ENCODE results near the gene KCNQ1.
"Not testable (repeated sequence)": the region's sequence is repeated elsewhere in the genome, so short reads cannot be mapped to it uniquely, and the experiment has no call there.

Gene KCNQ1

DNA sequence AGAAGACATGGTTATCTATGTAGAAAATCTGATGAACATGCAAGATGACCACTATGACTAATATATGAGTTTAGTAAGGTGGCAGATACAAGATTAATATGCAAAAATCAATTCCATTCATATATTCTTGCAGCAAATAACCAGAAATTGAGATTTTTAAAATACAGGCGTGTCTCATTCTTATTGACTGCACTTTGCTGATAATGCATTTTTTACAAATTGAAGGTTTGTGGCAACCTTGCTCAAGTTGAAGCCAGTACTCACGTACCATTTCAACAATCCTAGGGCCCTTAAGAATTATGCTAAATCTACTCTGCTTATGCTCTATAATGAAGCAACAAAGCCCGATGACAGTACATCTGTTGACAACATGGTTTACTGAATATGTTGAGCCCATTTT, 150.4 kb downstream of the KCNQ1 start:
- no peak for DNase-seq

DNA sequence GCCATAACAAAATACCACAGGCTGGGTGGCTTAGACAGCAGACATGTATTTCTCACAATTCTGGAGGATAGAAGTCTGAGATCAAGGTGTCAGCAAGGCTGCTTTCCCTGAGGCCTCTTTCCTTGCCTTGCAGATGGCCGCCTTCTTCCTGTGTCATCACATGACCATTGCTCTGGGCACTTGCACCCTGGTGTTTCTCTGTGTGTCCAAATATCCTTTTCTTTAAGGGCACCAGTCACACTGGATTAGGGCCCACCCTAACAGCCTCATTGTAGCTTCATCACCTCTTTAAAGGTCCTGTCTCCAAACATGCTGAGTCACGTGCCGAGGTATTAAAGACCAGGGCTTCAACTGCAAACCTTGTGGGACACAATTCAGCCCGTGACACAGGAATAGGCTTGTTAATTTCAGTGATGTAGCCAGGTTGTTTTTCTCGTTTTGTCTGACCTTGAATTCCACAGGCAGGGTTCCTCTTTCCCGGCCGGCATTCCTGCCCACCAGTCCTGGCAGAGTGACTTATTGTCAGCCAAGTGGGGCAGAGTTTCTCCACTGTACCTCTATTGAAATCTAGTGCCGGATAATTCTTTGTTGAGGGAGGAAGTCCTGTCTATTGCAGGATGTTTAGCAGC, 154.9 kb downstream of the KCNQ1 start:
- DNase-seq: no peak

- no peak for DNase-seq
These were observed 164.5 kb downstream of the KCNQ1 start for GRCh38 chr11:2609345-2609744.

DNA sequence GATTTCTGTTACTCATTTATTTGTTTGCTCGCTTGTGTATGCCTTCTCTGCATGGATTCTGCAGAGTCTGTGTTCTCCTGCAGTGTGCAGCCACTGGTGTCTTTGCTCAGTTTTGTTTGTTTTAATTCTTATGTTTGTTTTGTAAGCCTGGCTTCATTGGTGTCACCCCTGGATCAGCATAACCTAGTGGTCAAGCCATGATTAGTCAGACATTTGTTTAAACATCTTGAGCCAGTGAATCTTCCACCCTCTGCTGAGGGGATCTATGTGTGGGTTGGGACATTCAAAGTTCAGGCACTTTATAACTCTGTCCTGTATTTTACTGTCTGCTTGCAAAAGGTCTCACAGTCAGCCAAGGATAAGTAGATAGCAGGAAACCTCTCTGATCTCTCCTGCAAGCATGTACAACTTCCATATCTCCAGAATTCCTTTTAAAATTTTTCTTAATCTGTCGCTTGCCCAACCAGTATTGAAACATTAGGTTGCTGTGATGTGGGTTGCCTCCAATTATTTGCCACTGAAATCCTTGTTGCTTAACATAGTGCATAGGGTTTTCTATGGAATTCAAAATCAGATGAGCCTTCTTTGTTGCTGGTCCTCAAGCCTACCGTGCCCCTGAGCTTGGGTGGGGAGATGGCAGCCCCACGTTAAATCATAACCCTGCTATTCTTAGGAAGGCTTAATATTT, 168.2 kb downstream of the KCNQ1 start:
- no peak for DNase-seq

DNA sequence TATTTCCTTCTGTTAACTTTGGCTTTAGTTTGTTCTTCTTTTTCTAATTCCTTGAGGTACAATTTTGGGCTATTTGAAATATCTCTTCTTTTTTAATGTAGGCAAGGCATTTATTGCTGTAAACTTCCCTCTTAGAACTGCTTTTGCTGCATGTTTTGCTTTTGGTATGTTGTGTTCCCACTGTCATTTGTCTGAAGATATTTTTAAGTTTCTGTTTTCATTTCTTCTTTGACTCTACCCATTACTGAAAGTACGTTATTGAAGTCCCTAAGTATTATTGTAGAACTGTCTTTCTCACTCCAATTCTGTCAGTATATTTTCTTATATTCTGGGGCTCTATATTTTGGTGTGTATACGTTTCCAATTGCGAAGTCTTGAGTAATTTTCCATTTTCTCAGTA, 177.1 kb downstream of the KCNQ1 start:
- DNase-seq: no peak

GRCh38 chr11:2625183-2625582, 180.4 kb downstream of the KCNQ1 start:
- no peak for DNase-seq

DNA sequence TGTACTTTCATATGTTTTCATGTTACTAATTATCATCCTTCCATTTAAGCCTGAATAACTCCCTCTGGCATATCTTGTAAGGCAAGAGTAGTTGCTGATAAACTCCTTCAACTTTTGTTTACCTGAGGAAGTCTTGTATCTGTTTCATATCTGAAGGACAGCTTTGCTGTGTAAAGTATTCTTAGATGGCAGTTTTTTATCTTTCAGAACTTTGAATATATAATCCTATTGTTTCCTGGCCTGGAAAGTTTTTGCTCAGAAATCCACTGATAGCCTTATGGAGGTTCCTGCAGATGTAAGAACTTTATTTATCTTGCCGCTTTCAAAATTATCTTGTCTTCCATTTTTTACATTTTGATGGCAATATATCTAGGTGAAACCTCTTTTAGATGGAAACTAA, 185.9 kb downstream of the KCNQ1 start:
- DNase-seq: no peak

- DNase-seq: no peak
These were observed 186.4 kb downstream of the KCNQ1 start for GRCh38 chr11:2631161-2631560.

DNA sequence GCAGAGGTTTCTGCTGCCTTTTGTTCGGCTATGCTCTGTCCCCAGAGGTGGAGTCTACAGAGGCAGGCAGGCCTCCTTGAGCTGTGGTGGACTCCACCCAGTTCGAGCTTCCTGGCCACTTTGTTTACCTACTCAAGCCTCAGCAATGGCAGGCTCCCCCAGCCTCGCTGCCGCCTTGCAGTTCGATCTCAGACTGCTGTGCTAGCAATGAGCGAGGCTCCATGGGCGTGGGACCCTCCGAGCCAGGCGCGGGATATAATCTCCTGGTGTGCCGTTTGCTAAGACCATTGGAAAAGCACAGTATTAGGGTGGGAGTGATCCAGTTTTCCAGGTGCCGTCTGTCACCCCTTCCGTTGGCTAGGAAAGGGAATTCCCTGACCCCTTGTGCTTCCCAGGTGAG, 195.0 kb downstream of the KCNQ1 start:
- not testable (repeated sequence) for DNase-seq

GRCh38 chr11:2641623-2642022, 196.8 kb downstream of the KCNQ1 start:
- DNase-seq: no peak

- DNase-seq: no peak
These were observed 198.9 kb downstream of the KCNQ1 start for GRCh38 chr11:2643746-2644145.

DNA sequence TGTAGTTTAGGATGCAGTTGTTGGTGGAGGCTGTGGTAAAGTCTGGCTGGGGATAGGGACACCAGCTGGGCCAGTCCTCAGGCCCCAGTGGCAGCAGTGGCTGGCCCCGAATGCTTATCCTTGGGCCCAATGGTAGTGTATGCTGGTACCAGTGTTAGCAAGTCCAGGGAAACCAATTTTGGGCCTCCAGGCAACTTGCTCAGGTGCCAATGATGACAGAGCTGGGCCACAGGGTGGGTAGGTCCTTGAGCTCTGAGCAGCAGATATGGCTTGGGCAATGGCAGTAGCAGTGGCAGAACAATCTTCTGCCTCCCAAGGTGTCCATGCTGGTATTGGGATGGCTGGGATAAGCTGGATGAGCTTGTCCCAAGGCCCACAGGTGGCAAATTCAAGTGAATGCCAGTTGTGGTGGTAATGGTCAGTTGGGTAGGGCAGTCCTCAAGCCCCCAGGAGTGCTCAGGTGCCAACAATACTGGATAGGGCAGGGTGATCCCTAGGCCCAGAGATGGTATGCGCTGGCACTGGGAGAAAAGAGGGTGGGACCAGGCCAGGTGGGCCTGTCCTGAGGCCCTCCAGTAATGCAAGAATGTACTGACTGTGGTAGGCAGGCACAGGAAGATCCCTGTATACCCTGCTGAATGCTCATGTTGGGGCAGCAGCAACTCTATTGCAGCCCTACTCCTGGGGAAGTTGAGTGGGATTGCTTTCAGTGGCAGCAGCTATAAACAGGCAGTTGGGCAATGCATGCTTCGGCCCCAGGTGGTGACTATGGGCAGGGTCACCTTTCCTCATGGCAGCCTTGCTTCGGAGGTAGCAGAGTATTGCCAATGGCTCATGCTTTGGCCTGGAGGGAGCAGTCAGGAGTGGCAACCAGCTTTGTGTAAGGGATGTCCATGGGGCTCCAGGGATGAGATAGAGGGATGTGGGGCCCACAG, 200.3 kb downstream of the KCNQ1 start:
- DNase-seq: no peak

- no peak for DNase-seq
These were observed 200.9 kb downstream of the KCNQ1 start for GRCh38 chr11:2645779-2646118.

DNA sequence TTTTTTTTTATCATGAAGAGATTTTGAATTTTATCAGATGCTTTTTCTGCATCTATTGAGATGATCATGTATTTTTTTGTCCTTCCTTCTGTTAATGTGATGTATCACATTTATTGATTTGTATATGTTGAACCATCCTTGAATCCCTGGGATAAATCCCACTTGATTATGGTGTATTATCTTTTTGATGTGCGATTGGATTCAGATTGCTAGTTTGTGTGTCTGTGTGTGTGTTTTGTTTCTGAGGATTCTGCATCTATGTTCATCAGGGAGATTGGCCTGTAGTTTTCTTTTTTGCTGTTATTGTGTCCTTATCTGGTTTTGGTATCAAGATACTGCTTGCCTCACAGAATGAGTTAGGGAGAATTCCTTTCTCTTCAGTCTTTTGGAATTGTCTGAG, 202.4 kb downstream of the KCNQ1 start:
- no peak for DNase-seq

DNA sequence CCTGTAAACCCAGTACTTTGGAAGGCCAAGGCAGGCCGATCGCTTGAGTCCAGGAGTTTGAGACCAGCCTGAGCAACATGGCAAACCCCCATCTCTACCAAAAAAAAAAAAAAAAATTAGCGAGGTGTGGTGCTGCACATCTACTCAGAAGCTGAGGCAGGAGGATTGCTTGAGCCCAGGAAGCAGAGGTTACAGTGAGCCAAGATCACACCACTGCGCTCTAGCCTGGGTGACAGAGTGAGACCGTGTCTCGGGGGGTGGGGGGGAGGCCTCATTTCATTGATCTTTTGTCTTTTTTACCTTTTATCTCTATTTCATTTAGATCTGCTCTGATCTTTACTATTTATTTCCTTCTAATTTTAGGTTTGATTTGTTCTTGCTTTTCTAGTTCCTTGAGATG, 203.1 kb downstream of the KCNQ1 start:
- DNase-seq: no peak

GRCh38 chr11:2649400-2649799, 204.6 kb downstream of the KCNQ1 start:
- DNase-seq: no peak

GRCh38 chr11:2649848-2650247, 205.0 kb downstream of the KCNQ1 start:
- DNase-seq: no peak

GRCh38 chr11:2650343-2650867, 205.6 kb downstream of the KCNQ1 start:
- DNase-seq: no peak

DNA sequence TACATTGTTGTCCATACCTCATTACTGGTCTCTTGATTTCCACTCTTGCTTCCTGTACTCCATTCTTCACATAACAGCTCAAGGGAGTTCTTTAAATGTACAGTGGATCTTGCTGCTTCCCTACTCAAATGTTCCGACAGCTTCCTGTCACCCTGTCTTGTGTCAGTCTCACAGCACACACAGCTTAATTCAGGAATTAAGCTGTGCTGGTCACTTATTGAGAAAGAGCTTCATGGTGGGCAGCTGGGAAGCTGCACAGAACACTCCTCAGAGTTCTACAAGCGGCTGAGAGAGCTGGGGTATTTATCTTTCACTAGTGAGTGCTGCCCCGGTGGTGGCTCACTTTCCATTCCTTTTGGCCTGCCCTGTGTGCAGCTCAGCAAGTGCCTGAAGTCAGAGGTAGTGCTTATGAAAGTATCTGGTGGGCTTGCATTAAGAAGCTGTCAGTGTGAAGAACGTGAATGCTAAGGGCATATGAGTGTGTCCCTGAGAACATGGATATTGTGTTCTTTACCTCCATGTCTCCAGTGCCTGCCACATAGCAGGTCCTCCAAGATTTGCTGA, 206.3 kb downstream of the KCNQ1 start:
- DNase-seq: no peak

DNA sequence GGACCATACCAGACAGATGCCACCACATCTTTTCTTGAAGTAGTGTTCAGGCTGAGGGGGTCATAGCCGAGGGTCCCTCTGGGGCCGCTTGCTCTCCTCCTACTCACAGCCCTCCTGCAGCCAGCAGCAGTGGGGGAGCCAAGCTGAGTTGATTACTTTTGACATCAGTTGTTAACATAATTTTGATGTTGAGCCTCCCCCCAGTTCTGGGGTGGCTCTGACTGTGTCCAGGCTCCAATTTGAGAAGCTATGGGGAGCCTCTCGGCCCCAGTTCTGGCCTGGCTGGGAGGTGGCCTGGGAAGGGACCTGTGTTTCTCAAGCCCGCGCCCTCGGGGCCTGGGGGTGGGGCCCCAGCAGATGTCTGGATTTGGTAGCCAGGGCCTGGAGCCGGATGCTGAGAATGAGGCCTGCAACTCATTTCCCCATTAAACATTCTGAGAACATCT, 207.0 kb downstream of the KCNQ1 start:
- no peak for DNase-seq

DNA sequence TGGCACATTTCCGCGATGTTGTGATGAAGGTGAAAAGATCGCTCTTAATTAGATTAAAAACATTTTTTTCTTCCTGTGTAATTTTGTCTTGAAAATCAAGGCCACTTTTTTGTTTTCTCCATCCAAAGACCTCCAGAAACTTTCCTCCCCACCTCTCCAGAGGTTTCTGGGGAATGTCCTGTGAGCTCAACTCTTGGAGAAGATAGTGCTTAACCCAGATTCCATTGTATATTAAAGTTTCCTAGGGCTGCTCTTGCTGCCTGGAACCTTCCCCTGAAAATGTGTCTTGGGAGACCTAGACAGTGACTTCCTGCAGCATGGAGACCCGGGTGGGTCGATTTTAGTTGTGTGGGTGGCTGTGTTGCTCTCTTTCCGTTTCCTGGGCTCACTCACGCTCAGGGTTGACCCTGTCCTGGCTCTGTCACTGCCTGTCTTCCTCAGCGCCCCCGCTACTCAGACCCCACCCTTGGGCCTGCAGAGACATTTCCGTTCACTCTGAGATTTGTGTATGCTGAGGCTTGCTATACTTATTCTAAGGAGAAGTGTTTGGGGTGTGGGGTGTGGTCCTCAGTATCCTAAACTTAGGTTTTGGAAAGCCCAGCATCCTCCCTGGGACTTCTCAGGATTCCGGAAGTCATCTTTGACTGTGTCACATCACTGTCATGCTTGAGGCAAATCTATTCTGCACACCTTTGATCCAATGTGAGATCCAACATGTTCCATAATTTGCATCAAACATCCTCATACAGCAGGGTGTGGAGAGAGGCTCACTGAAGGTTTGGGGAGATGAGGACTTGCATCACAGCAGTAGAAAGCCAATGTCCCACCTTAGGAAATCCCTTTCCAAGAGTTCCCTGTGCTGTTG, 207.8 kb downstream of the KCNQ1 start:
- DNase-seq: no peak

DNA sequence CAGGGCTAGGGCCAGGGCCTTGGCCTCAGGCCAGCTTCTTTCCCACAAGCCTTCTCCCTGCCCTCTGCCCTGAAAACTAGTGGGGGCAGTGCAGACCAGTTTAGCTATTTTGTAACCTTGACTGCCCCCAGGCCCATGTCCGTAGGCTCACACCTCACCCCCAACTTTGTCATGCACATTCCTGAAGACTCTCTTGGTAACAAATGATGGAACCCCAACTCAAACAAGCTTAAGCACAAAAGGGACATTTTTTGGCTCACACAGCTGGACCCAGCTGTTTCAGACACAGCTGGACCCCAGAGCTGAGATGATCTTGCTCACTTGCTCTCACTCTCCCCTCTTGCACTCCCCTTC, 208.4 kb downstream of the KCNQ1 start:
- no peak for DNase-seq

Measured in stimulated activated CD4-positive, alpha-beta T cell treated with anti-CD3 and anti-CD28 coated beads, Interleukin-1b, Interleukin-23, amount 100 ng/mL, for 48 hours (primary cell).